ENCODE data around the gene CRAT. TPM values are rescaled to one million over a fixed set of nuclear protein-coding genes. Genes with fewer than 3 reads are reported as not detected.

CRAT gene
- total RNA-seq, 1 experiment from 2014 or later: 7.1 TPM

- CTCF ChIA-PET: no interaction called here
- H3K4me1 Mint-ChIP-seq (ENCODE audit: low read depth, unreplicated experiment): no peaks in the 10 kb centered on the region
- H3K9me3 Mint-ChIP-seq (ENCODE audit: low read depth, unreplicated experiment): no peaks in the 10 kb centered on the region
- no peak overlapping the region for H3K4me3 Mint-ChIP-seq (ENCODE audit: low read depth, unreplicated experiment)
- no peak overlapping the region for H3K27ac Mint-ChIP-seq (ENCODE audit: unreplicated experiment)
- peaks cover 3% of the 10 kb centered on the region for H3K36me3 Mint-ChIP-seq (ENCODE audit: insufficient read depth, unreplicated experiment)
- TF ChIP-seq, protein P1, sequence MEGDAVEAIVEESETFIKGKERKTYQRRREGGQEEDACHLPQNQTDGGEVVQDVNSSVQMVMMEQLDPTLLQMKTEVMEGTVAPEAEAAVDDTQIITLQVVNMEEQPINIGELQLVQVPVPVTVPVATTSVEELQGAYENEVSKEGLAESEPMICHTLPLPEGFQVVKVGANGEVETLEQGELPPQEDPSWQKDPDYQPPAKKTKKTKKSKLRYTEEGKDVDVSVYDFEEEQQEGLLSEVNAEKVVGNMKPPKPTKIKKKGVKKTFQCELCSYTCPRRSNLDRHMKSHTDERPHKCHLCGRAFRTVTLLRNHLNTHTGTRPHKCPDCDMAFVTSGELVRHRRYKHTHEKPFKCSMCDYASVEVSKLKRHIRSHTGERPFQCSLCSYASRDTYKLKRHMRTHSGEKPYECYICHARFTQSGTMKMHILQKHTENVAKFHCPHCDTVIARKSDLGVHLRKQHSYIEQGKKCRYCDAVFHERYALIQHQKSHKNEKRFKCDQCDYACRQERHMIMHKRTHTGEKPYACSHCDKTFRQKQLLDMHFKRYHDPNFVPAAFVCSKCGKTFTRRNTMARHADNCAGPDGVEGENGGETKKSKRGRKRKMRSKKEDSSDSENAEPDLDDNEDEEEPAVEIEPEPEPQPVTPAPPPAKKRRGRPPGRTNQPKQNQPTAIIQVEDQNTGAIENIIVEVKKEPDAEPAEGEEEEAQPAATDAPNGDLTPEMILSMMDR (IDR thresholded peaks at IDR 0.05; ENCODE audit: unreplicated experiment): no peak
- no peaks in the 10 kb centered on the region for H3K27me3 Mint-ChIP-seq (ENCODE audit: unreplicated experiment)
- intact Hi-C loops (cut with micrococcal nuclease; ENCODE audit: unreplicated experiment): no loop called here
- DNase-seq: no peak
- BruUV-seq (replicated peaks): no TSS peak
Observed at GRCh38 chr9:129100383-129101169, 10.0 kb downstream of the CRAT start.

DNA sequence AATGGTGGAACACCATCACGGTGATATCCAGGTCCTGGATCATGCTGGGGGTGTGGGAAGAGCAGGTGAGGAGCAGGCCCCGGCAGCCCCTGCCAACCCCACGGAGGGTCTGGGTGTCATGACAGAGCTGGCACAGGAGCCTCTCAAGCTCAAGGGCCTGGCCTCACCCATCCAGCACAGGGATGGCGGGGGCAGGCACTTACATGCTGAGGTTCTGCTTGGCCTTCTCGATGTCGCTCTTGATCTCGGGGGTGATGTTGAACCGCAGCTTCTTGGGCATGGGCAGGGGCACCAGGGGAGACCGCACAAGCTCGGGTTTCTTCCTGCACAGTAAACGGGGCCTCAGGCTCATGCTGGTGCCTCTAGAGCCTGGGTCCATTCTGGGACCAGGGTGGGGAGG, 12.3 kb downstream of the CRAT start:
- Mint-ChIP-seq H3K27ac (ENCODE audit: unreplicated experiment) (no peak overlapping the region), H3K4me1 (ENCODE audit: low read depth, unreplicated experiment) (no peaks in the 10 kb centered on the region), H3K4me3 (ENCODE audit: low read depth, unreplicated experiment) (no peak overlapping the region), H3K9me3 (ENCODE audit: low read depth, unreplicated experiment) (no peaks in the 10 kb centered on the region), H3K36me3 (ENCODE audit: insufficient read depth, unreplicated experiment) (peaks cover 5% of the 10 kb centered on the region), H3K27me3 (ENCODE audit: unreplicated experiment) (no peaks in the 10 kb centered on the region)
- TF ChIP-seq, protein P1 (IDR thresholded peaks at IDR 0.05; ENCODE audit: unreplicated experiment): no peak
- CTCF ChIA-PET: interaction anchor here (0.5 kb wide), 1 partner anchor 21 kb away, joined by 5 read pairs; no protein-coding TSS in a partner anchor
- no TSS peak for BruUV-seq (replicated peaks)
- intact Hi-C loops (cut with micrococcal nuclease; ENCODE audit: unreplicated experiment): no loop called here
- DNase-seq: no peak

GRCh38 chr9:129097671-129098306, 12.8 kb downstream of the CRAT start:
- BruUV-seq (replicated peaks): no TSS peak

DNA sequence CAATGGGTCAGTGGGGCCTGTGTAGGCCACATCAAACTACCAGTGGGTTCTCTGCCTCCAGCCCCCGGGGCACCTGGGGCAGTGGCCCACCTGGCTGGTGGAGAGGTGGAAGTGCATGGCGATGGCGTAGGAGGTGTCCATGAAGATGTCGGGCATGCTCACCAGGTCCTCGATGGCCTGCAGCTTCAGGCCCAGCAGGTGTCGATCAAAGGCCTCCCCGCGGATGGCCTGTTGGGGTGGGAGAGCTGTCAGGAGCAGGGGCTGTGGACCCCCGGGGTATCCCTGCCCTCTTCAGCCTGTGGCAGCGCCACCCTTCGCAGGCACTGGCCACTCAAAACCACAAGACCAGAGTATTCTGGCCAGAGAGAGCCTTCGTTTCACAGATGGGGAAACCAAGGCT, 14.7 kb downstream of the CRAT start:
- intact Hi-C loops (cut with micrococcal nuclease; ENCODE audit: unreplicated experiment): no loop called here
- Mint-ChIP-seq H3K36me3 (ENCODE audit: insufficient read depth, unreplicated experiment) (peaks cover 12% of the 10 kb centered on the region), H3K27ac (ENCODE audit: unreplicated experiment) (no peak overlapping the region), H3K4me3 (ENCODE audit: low read depth, unreplicated experiment) (no peak overlapping the region), H3K4me1 (ENCODE audit: low read depth, unreplicated experiment) (no peaks in the 10 kb centered on the region), H3K27me3 (ENCODE audit: unreplicated experiment) (no peaks in the 10 kb centered on the region), H3K9me3 (ENCODE audit: low read depth, unreplicated experiment) (no peaks in the 10 kb centered on the region)
- CTCF ChIA-PET: no interaction called here
- no peak for DNase-seq
- no TSS peak for BruUV-seq (replicated peaks)
- TF ChIP-seq, protein P1 (IDR thresholded peaks at IDR 0.05; ENCODE audit: unreplicated experiment): no peak

More at GRCh38 chr9:129097671-129098306, 12.8 kb downstream of the CRAT start:
- intact Hi-C loops (cut with micrococcal nuclease; ENCODE audit: unreplicated experiment): no loop called here
- no peaks in the 10 kb centered on the region for H3K9me3 Mint-ChIP-seq (ENCODE audit: low read depth, unreplicated experiment)
- no peaks in the 10 kb centered on the region for H3K4me1 Mint-ChIP-seq (ENCODE audit: low read depth, unreplicated experiment)
- H3K36me3 Mint-ChIP-seq (ENCODE audit: insufficient read depth, unreplicated experiment): peaks cover 5% of the 10 kb centered on the region
- H3K27ac Mint-ChIP-seq (ENCODE audit: unreplicated experiment): no peak overlapping the region
- H3K27me3 Mint-ChIP-seq (ENCODE audit: unreplicated experiment): no peaks in the 10 kb centered on the region
- H3K4me3 Mint-ChIP-seq (ENCODE audit: low read depth, unreplicated experiment): no peak overlapping the region
- no peak for DNase-seq
- TF ChIP-seq, protein P1 (IDR thresholded peaks at IDR 0.05; ENCODE audit: unreplicated experiment): no peak
- CTCF ChIA-PET: interaction anchor here (0.5 kb wide), 1 partner anchor 22 kb away, joined by 5 read pairs; no protein-coding TSS in a partner anchor
